Stimulated activated CD8-positive, alpha-beta memory T cell treated with anti-CD3 and anti-CD28 coated beads, Interleukin-12 subunit alpha, Interleukin-12 subunit beta, amount 100 ng/mL, for 1 hour (primary cell): ENCODE measurements around the gene EFNB3.
A peak's percentile ranks its signal among the peaks of the same experiment; 100 is the strongest.

Source experiments
- DNase-seq: peaks from one replicate; pipeline ENCODE4 v3.0.0-alpha.2; 2020; ENCODE audit warnings: low read depth

The EFNB3 gene, protein sequence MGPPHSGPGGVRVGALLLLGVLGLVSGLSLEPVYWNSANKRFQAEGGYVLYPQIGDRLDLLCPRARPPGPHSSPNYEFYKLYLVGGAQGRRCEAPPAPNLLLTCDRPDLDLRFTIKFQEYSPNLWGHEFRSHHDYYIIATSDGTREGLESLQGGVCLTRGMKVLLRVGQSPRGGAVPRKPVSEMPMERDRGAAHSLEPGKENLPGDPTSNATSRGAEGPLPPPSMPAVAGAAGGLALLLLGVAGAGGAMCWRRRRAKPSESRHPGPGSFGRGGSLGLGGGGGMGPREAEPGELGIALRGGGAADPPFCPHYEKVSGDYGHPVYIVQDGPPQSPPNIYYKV

DNA sequence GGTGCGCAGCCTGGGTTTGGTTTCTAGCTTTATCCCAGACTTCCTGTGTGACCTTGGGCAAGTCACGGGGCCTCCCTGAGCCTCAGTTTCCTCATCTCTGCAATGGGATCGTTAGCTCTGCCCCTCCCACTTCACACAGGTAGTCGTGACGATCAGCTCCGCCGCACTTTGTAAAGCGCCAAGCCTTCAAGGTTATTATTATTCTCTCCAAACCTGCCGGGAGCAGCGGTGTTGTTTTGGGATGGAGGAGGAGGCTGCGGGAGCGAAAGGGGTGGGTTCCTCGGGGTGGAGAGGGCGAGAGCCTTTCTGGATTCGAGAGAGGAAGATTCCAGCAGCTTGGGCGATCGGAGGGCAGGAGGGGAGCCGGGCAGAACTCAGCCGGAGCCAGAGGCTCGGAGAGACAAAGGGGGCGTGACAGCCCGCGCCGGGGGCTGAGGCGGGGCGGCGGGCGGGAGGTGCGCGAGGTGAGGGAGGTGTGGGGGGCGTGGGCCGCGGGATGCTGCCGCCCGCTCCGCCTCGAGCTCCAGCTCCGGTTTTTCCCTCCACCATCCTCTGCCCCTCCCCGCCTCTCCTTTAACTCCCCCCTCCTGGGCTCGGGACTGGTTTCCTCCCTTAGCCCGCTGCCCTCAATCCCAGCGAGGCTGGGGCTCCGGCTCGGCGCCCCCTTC is at the start of gene EFNB3:
Gene EFNB3, plus strand, starts transcription at position 602 of the 668 bp plus-strand sequence. CDS start 397 bp downstream, outside the sequence.
- DNase-seq = no peak

DNA sequence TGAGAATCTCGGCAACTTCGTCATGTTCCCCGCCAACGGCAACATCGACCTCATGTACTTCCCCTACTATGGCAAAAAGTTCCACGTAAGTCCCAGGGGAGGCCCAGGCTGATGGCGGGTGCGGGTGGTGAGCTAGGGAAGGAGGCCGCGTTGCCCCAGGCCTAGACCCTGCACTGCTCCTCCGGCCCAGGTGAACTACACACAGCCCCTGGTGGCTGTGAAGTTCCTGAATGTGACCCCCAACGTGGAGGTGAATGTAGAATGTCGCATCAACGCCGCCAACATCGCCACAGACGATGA is 49.5 kb upstream of the EFNB3 start:
- DNase-seq = no peak

DNA sequence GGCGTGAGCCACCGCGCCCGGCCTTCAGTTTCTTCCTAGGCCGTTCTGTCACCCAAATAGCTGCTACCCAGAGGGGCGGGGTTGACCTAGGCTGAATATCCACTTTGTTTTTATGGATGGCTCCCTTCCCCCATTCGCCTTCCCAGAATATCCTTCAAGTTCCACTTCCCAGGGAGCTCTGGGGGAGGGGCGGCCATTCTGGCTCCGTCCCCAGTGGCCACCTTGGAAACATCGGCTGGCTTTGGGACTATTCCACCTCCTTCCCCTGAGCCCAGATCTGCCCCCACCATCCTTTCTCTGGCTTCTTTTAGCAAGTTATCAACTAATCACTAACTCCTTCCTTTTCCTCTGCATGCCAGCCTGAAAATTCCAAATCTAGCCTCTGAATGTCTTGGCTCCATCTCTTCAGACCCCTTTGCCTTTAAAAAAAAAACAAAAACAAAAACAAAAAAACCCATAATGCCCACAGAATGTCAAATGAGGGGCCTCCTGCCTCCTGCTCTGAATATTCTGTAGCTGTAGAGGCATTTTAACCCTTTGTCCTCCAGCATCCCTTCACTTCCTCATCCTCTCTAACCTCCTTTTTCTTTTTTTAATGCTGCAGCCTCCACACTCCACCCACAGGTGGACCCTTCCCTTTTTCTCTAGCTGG is 47.9 kb upstream of the EFNB3 start:
- DNase-seq = no peak

DNA sequence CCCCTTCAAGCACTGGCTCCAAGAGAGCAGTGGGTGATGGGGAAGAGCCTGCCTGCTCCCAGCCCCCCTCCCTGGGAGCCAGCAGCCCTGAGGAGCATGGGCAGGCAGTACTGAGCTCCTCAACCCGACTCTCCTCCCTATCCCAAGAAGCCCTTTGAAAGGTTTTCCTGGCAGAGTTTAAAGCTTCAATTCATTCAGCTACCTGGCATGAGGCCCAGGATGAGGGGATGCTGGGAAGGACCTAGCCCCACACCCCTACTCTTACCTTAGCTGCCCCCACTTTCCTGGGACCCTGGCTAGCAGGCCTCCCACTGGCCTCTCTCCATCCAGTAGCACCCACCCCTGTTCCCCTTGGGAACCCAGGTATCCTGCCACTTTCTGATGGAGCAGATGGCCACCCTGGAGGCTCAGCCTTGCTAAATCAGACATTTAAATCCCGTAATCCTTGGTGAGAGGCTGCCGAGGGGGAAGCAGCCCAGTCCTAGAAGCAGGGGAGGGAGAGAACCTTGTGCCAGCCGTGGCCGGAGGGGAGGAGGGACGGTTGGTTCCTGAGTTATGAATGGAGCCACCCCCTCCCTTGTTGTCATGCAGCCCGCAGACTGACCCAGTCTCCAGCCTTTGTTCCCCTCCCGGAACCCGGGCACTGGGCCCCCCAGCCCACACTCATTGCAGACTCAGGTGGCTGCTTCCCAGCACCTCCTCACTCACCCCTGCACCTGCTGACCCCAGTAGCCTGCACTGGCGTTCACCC is 37.2 kb upstream of the EFNB3 start:
- no peak for DNase-seq

DNA sequence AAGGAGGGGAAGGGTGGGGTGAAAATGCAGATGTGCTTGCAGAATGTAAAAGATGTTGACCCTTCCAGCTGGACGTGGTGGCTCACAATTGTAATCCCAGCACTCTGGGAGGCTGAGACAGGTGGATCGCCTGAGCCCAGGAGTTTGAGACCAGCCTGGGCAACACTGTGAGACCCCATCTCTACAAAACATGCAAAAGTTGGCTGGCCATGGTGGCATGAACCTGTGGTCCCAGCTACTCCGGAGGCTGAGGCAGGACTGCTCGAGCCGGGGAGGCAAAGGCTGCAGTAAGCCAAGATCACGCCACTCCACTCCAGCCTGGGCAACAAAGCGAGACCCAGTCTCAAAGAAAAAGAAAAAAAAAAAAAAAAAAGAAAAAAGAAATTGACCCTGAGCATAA is 36.5 kb upstream of the EFNB3 start:
- no peak for DNase-seq

DNA sequence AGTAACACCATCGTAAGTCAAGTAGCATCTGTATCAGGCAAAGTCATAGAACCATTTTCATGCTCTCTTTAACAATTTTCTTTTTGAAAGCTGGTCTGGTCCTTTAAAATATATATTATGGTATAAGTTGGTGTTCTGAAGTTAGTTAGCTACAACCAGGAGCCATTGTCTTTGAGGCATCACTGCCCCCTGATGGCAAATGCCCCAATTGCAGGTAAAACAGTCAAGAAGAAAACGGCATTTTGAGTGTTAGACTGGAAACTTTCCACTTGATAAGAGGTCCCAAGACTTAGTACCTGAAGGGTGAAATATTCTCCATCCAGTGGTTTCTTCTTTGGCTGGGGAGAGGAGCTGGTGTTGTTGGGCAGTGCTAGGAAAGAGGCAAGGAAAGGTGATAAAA is 31.8 kb upstream of the EFNB3 start:
- DNase-seq = no peak

DNA sequence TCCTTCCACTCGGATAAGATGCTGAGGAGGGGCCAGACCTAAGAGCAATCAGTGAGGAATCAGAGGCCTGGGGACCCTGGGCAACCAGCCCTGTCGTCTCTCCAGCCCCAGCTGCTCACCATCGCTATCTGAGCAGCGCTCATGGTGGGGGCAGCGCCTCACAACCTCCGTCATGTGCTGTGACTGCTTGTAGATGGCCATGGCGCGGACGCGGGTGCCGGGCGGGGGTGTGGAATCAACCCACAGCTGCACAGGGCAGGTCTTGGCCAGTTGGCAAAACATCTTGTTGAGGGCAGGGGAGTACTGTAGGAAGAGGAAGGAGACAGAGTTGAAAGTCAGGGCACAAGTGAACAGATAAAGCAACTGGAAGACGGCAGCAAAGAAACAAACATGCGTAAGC is 30.1 kb upstream of the EFNB3 start:
- DNase-seq = no peak

DNA sequence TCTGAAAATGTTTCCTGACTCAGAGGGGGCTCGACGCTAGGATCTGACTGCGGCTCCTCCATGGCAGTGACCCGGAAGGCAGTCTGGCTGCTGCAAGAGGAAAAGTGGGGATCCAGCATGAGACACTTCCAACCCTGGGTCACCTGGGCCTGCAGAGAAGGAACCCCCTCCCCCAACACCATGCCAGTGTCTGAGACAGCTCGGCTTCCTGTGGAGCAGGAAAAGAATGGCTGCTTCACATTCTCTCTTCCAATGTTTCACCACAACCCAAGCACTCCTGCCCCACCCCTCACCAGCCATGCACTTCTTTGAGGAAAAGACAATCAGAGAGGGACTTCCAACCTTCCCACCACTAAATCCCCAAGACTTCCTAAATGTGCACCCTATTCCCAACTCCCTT is 28.5 kb upstream of the EFNB3 start:
- no peak for DNase-seq

DNA sequence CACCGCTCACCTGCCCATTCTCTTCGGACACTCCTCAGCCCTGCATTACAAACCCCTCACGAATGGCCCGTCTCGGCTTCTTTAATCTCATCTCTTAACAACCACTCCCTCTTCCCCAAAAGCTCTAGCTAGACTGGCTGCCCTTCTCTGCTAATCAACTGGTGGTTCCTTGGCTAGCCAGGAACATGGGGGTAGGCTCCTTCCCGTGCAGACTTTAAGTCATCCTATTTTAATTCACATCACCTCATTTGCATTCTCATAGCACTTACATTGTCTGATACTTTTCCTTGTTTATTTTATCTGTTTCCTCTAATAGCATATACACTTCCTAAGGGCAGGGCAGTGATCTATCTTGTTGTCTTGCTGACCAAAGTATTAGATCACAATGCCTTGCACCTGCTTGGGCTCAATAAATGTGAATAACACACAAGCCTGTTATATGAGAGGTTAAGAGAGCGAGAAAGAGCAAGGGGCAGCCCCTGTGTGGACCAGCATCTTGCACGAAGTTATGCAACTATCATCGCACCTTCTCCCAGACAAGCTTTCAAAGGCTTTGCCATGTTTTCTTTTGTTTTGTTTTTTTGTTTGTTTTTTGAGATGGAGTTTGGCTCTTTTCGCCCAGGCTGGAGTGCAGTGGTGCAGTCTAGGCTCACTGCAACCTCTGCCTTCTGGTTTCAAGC is 27.5 kb upstream of the EFNB3 start:
- DNase-seq = no peak

DNA sequence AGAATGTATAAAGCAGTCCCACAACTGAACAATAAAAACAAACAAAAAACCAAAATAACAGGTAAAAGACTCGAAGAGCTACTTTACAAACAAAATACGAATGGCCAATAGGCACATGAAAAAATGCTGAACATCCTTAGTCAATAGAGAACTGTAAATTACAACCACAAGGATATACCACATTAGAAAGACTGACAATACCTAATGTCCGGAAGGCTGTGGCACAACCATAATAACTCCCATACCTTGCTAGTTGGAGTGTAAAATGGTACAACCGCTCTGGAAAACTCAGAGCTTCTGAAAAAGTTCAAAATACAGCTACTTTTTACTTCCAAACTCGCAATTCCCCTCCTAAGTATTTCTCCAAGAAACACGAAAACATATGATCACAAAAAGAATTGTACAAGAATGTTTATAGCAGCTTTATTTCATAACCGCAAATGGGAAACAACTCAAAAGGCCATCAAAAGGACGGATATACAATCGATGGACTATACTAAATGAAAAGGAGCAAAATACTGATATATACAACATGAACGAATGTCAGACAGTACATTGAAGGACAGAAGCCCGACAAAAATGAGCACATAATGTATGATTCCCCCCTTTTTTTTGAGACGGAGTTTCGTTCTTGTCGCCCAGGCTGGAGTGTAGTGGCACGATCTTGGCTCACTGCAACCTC is 20.0 kb upstream of the EFNB3 start:
- DNase-seq = no peak

DNA sequence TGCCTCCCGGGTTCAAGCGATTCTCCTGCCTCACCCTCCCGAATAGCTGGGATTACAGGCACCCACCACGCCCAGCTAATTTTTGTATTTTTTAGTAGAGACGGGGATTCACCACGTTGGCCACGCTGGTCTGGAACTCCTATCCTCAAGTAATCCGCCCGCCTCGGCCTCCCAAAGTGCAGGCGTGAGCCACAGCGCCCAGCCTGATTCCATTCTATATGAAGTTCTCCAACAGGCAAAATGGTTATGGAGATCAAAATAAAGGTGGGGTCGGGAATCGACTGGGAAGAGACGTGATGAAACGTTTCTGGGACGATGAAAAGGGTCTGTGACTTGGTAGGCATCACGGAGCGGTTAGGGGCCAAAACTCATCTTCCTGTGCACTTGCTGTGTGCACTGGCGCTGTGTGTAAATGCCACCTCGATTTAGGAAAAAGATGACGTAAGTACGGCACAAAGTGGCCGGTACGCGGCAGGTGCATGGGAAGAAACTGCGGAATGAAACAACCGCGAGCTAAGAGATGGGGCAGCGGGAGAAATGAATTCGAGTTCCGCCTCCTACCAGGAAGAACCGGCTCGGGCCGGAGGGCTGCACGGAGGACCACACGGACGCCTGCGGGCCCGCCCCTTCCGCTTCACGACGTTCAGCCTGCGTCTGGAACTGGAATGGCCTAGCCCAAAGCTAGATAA is 19.3 kb upstream of the EFNB3 start:
- peak; percentile 78 for DNase-seq

DNA sequence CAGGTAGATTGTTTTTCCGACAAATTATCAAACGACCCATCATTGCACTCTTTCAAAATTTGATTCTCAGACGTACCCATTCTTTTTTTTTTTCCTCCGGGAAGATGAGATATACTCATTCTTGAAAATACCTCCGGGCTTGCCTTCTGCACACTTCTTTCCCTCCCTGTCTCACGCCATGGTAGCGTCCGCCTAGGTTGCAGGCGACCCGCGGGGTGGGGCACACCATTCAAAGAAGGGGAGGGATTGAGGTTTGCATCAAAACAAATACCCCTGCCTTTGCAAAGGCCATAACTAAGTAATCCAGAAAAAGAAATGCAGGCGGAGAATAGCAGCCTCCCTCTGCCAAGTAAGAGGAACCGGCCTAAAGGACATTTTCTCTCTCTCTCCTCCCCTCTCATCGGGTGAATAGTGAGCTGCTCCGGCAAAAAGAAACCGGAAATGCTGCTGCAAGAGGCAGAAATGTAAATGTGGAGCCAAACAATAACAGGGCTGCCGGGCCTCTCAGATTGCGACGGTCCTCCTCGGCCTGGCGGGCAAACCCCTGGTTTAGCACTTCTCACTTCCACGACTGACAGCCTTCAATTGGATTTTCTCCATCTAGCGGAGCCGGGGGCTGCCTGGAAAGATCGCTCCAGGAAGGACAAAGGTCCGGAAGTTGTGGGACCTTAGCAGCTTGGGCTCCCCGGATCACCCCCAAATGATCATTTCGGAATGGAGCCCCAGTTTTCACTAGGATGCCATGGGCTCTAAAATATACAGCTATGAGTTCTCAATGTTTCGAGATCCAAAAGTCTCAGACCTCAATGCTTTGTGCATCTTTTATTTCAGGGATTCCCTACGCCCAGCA is 18.6 kb upstream of the EFNB3 start:
- peak; percentile 60 for DNase-seq

DNA sequence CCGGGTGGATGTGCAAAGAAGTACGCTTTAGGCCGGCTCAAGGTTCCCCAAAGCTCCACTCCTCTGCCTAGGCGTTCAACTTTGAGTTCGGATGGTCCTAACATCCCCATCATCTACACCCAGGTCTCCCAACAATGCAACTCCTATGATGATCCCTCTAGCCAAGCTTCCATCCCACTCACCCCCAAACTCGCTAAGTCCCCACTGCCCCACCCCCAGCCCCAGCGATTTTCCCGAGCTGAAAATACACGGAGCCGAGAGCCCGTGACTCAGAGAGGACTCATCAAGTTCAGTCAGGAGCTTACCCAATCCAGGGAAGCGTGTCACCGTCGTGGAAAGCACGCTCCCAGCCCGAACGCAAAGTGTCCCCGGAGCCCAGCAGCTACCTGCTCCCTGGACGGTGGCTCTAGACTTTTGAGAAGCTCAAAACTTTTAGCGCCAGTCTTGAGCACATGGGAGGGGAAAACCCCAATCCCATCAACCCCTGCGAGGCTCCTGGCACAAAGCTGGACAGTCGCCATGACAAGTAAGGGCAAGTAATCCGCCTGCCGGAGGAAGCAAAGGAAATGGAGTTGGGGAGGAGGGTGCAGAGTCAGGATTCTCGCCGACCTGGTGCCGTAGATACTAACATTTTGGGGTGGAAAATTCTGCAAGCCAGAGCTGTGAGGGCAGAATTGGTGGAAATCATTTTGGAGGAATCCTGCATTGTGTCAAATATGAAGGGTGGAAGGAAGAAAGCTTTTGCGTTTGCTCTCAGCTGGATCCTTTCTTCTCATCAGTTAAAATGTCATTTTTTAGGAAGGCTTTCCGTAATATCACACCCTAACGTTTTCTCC is 17.7 kb upstream of the EFNB3 start, which contains the start of gene TP53:
Gene TP53, minus strand, starts transcription at position 419 of the 836 bp plus-strand sequence. CDS start 10,896 bp downstream, outside the sequence.
- peak; percentile 74 for DNase-seq

DNA sequence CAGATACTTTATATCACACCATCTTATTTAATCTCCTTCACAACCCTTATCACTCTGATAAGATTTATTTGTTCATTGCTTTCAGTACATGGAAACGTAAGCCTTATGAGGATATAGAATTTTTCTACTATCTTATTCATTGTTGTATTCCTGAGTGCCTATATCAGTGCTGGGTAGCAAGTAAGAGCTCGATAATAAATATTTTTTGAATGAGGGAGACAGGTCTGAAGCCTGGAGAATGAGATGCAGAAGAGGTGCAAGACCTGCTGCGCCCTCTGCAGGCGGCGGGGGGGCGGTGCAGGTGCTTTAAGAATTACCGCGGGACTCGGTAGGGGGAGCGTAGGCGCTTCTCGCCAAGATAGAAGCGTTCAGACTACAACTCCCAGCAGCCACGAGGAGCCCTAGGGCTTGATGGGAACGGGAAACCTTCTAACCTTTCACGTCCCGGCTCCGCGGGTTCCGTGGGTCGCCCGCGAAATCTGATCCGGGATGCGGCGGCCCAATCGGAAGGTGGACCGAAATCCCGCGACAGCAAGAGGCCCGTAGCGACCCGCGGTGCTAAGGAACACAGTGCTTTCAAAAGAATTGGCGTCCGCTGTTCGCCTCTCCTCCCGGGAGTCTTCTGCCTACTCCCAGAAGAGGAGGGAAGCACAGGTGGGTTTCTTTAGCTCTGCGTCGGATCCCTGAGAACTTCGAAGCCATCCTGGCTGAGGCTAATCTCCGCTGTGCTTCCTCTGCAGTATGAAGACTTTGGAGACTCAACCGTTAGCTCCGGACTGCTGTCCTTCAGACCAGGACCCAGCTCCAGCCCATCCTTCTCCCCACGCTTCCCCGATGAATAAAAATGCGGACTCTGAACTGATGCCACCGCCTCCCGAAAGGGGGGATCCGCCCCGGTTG is 16.8 kb upstream of the EFNB3 start, which contains the start of gene WRAP53:
Gene WRAP53, plus strand, starts transcription at position 570 of the 900 bp plus-strand sequence. Its CDS starts 172 bp downstream, at position 742.
- peak; percentile 89 for DNase-seq

DNA sequence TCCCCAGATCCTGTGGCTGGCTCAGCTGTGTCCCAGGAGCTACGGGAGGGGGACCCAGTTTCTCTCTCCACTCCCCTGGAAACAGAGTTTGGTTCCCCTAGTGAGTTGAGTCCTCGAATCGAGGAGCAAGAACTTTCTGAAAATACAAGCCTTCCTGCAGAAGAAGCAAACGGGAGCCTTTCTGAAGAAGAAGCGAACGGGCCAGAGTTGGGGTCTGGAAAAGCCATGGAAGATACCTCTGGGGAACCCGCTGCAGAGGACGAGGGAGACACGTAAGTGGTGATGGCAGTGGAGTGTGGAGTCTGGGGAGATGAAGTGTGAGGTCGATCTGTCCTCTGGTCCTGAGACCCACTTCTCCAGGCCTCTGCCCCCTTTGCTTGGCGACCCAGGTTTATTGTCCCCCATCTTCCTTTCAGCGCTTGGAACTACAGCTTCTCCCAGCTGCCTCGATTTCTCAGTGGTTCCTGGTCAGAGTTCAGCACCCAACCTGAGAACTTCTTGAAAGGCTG is 16.1 kb upstream of the EFNB3 start:
- DNase-seq = no peak

DNA sequence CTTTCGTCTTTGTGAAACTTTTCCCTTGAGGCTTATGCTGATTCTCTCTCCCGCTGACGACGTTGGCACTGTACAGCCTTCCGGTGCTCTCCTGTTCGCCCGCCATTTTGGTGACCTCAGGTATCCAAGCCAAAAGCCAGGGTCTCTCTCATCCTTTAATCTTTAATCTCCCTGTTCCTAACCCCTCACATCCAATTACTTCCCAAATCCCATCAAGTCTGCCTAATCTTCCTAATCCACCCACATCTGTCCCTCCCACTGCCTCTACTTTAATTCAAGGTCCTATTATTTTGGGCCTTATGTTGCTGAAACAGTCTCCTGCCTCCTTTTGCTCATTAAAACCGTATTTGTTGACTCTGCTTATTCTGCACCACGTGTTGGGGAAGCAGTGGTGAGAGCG is 9.4 kb upstream of the EFNB3 start:
- no peak for DNase-seq

DNA sequence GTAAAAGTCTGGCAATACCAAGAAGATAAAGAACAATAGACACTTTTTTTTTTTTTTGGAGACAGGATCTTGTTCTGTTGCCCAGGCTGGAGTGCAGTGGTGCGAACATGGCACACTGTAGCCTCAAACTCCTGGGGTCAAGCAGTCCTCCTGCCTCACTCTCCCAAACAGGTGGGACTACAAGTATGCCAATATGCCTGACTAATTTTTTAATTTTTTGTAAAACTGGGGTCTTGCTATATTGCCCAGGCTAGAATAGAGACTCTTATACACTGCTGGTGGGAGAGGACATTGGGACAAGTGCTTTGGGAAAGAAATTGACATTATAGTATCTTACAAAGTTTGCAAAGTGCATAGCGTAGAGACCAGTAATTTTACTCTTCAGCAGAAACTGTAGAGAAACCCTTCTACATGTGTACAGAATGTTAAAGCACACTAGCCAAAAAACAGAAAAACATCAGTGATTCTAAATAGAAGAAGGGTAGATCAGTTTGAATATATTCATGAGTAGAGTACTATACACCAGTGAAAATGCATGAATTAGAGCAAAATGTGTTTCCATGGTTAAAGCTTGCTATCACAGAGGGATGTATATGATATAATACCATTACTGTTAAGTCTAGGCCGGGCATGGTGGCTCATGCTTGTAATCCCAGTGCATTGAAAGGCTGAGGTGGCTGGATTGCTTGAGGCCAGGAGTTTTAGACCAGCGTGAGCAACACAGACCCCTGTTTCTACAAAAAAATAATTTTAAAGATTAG is 7.0 kb upstream of the EFNB3 start:
- no peak for DNase-seq
